DOHH2 (cell line): ENCODE data around the gene COPS3.
A peak's percentile ranks its signal among the peaks of the same experiment; 100 is the strongest.

Experiments used
- CTCF ChIP-seq: fragments of 200-600 bp; sonication (generic); IDR thresholded peaks from one replicate; pipeline ENCODE4 v1.5.1; 2014; ENCODE audit warnings: antibody characterized with exemption, mild to moderate bottlenecking, low read depth, low read length; ENCODE audit not compliant: poor library complexity, severe bottlenecking
- EZH2phosphoT487 ChIP-seq: fragments of 200-600 bp; sonication (generic); IDR thresholded peaks from 2 replicates; pipeline ENCODE4 v1.6.1; 2017; ENCODE audit warnings: borderline replicate concordance, mild to moderate bottlenecking, antibody characterized with exemption, low read length, moderate library complexity, mixed read lengths

- TF ChIP-seq CTCF, result peak; percentile 71
- TF ChIP-seq EZH2phosphoT487, result no peak
These were observed 10.9 kb downstream of the COPS3 start for GRCh38 chr17:17269926-17270773.
